Immature natural killer cell (primary cell): ENCODE measurements around the gene EFCAB13. TPM values are rescaled to one million over a fixed set of nuclear protein-coding genes. Genes with fewer than 3 reads are reported as not detected.
"Not testable (repeated sequence)": the region's sequence is repeated elsewhere in the genome, so short reads cannot be mapped to it uniquely, and the experiment has no call there.

ENCODE experiments used
- DNase-seq, 3 donors: peaks; one replicate each; pipeline ENCODE4 v3.0.0; 2022; ENCODE audit warnings: mixed read lengths in 1 of 3
- H3K27ac Mint-ChIP-seq, 6 donors: one replicate each; pipeline ENCODE4 v1.8.0; 2020; ENCODE audit warnings: mixed read lengths in 6 of 6, mild to moderate bottlenecking in 5 of 6, inconsistent platforms in 4 of 6, moderate library complexity in 3 of 6
- H3K27me3 Mint-ChIP-seq, 3 donors: one replicate each; pipeline ENCODE4 v1.8.0; 2020 to 2021; ENCODE audit warnings: low read depth in 3 of 3, mild to moderate bottlenecking in 3 of 3, mixed read lengths in 3 of 3, moderate library complexity in 3 of 3, inconsistent platforms in 1 of 3
- H3K36me3 Mint-ChIP-seq, 3 donors: one replicate each; pipeline ENCODE4 v1.8.0; 2020; ENCODE audit warnings: mixed read lengths in 3 of 3, inconsistent platforms in 2 of 3, mild to moderate bottlenecking in 2 of 3
- H3K4me1 Mint-ChIP-seq, 2 donors: one replicate each; pipeline ENCODE4 v1.8.0; 2020; ENCODE audit warnings: inconsistent platforms in 2 of 2, mild to moderate bottlenecking in 2 of 2, mixed read lengths in 2 of 2, moderate library complexity in 1 of 2
- H3K4me3 Mint-ChIP-seq, 5 donors: one replicate each; pipeline ENCODE4 v1.8.0; 2020; ENCODE audit warnings: mild to moderate bottlenecking in 5 of 5, mixed read lengths in 5 of 5, inconsistent platforms in 3 of 5, moderate library complexity in 3 of 5
- H3K9me3 Mint-ChIP-seq, 6 donors: one replicate each; pipeline ENCODE4 v1.8.0; 2020; ENCODE audit warnings: mild to moderate bottlenecking in 6 of 6, mixed read lengths in 6 of 6, inconsistent platforms in 4 of 6, moderate library complexity in 3 of 6
- polyA plus RNA-seq, 3 donors: library from polyadenylated mRNA; unstranded; fragments of 300-500 nt; fragmentation: Illumina TruSeq; gene quantifications; one replicate each; pipeline ENCODE4 v1.2.3, GENCODE V29; 2021

Gene EFCAB13
- polyA plus RNA-seq, 3 donors from 2014 or later, result 0.97 to 1.0 (median 1.0) TPM

GRCh38 chr17:47325176-47325575 is 1.4 kb downstream of the EFCAB13 start:
- Mint-ChIP-seq H3K27ac (peak overlapping the region in 3 of 6 donors; percentile 47 to 86 (median 50)), H3K9me3 (no peaks in the 10 kb centered on the region), H3K27me3 (peaks cover 6 to 21% (median 18%) of the 10 kb centered on the region in 3 donors), H3K4me1 (peaks cover 18 to 24% of the 10 kb centered on the region in 2 donors), H3K4me3 (peak overlapping the region; percentile 39 to 97 (median 95)), H3K36me3 (peaks cover 0 to 4% (median 0%) of the 10 kb centered on the region in 3 donors)
- no peak for DNase-seq

- H3K27me3 Mint-ChIP-seq, result peaks cover 0 to 9% (median 2%) of the 10 kb centered on the region in 3 donors
- peaks cover under 1% of the 10 kb centered on the region in 2 donors for H3K4me1 Mint-ChIP-seq
- DNase-seq, result no peak
- no peak overlapping the region for H3K4me3 Mint-ChIP-seq
- peaks cover 0 to 22% (median 7%) of the 10 kb centered on the region in 3 donors for H3K36me3 Mint-ChIP-seq
- H3K9me3 Mint-ChIP-seq, result no peaks in the 10 kb centered on the region
- H3K27ac Mint-ChIP-seq, result no peak overlapping the region
Observed at GRCh38 chr17:47330548-47330947, 6.8 kb downstream of the EFCAB13 start.

GRCh38 chr17:47332287-47332686 is 8.5 kb downstream of the EFCAB13 start:
- DNase-seq, result no peak
- H3K36me3 Mint-ChIP-seq, result peaks cover 0 to 22% (median 7%) of the 10 kb centered on the region in 3 donors
- H3K4me3 Mint-ChIP-seq, result no peak overlapping the region
- no peaks in the 10 kb centered on the region for H3K4me1 Mint-ChIP-seq
- peaks cover 0 to 10% (median 2%) of the 10 kb centered on the region in 3 donors for H3K27me3 Mint-ChIP-seq
- no peaks in the 10 kb centered on the region for H3K9me3 Mint-ChIP-seq
- H3K27ac Mint-ChIP-seq, result no peak overlapping the region

GRCh38 chr17:47335101-47335936 is 11.6 kb downstream of the EFCAB13 start:
- Mint-ChIP-seq H3K27me3 (peaks cover 0 to 8% (median 2%) of the 10 kb centered on the region in 3 donors), H3K9me3 (no peaks in the 10 kb centered on the region), H3K27ac (no peak overlapping the region), H3K4me3 (no peak overlapping the region), H3K36me3 (peaks cover 0 to 18% (median 7%) of the 10 kb centered on the region in 3 donors), H3K4me1 (no peaks in the 10 kb centered on the region)
- DNase-seq, result no peak

- peaks cover 2% of the 10 kb centered on the region in 3 donors for H3K27me3 Mint-ChIP-seq
- H3K4me3 Mint-ChIP-seq, result no peak overlapping the region
- H3K4me1 Mint-ChIP-seq, result no peaks in the 10 kb centered on the region
- DNase-seq, result no peak
- no peaks in the 10 kb centered on the region for H3K9me3 Mint-ChIP-seq
- H3K36me3 Mint-ChIP-seq, result peaks cover 4 to 15% (median 9%) of the 10 kb centered on the region in 3 donors
- no peak overlapping the region for H3K27ac Mint-ChIP-seq
Observed at GRCh38 chr17:47338026-47338425, 14.3 kb downstream of the EFCAB13 start.

GRCh38 chr17:47352848-47353247 is 29.1 kb downstream of the EFCAB13 start:
- no peaks in the 10 kb centered on the region for H3K4me1 Mint-ChIP-seq
- no peak overlapping the region for H3K27ac Mint-ChIP-seq
- peaks cover 4 to 14% (median 4%) of the 10 kb centered on the region in 3 donors for H3K27me3 Mint-ChIP-seq
- no peaks in the 10 kb centered on the region for H3K9me3 Mint-ChIP-seq
- DNase-seq, result no peak
- peaks cover 0 to 23% (median 0%) of the 10 kb centered on the region in 3 donors for H3K36me3 Mint-ChIP-seq
- H3K4me3 Mint-ChIP-seq, result no peak overlapping the region

- H3K9me3 Mint-ChIP-seq, result no peaks in the 10 kb centered on the region
- H3K27ac Mint-ChIP-seq, result no peak overlapping the region
- no peaks in the 10 kb centered on the region for H3K4me1 Mint-ChIP-seq
- H3K4me3 Mint-ChIP-seq, result no peak overlapping the region
- peaks cover 0 to 22% (median 0%) of the 10 kb centered on the region in 3 donors for H3K36me3 Mint-ChIP-seq
- peaks cover 0 to 11% (median 4%) of the 10 kb centered on the region in 3 donors for H3K27me3 Mint-ChIP-seq
- DNase-seq, result no peak
Observed at GRCh38 chr17:47358652-47359051, 34.9 kb downstream of the EFCAB13 start.

- Mint-ChIP-seq H3K4me3 (no peak overlapping the region), H3K27me3 (peaks cover 0 to 2% (median 2%) of the 10 kb centered on the region in 3 donors), H3K4me1 (no peaks in the 10 kb centered on the region), H3K36me3 (no peaks in the 10 kb centered on the region), H3K27ac (no peak overlapping the region), H3K9me3 (peaks cover 0 to 2% (median 0%) of the 10 kb centered on the region in 6 donors)
- no peak for DNase-seq
Observed at GRCh38 chr17:47363171-47363570, 39.4 kb downstream of the EFCAB13 start.

GRCh38 chr17:47367257-47367656 is 43.5 kb downstream of the EFCAB13 start:
- no peak for DNase-seq
- H3K36me3 Mint-ChIP-seq, result peaks cover 0 to 3% (median 0%) of the 10 kb centered on the region in 3 donors
- H3K27ac Mint-ChIP-seq, result no peak overlapping the region
- H3K4me3 Mint-ChIP-seq, result no peak overlapping the region
- H3K9me3 Mint-ChIP-seq, result peaks cover 0 to 5% (median 4%) of the 10 kb centered on the region in 6 donors
- no peaks in the 10 kb centered on the region for H3K4me1 Mint-ChIP-seq
- H3K27me3 Mint-ChIP-seq, result peaks cover 2 to 4% (median 2%) of the 10 kb centered on the region in 3 donors

- no peak for DNase-seq
- Mint-ChIP-seq H3K4me3 (no peak overlapping the region), H3K4me1 (no peaks in the 10 kb centered on the region), H3K9me3 (peaks cover 8 to 15% (median 12%) of the 10 kb centered on the region in 6 donors), H3K27ac (no peak overlapping the region), H3K36me3 (peaks cover 6 to 8% (median 6%) of the 10 kb centered on the region in 3 donors), H3K27me3 (peaks cover 2 to 10% (median 5%) of the 10 kb centered on the region in 3 donors)
Observed at GRCh38 chr17:47368262-47368661, 44.5 kb downstream of the EFCAB13 start.

GRCh38 chr17:47370899-47371298 is 47.1 kb downstream of the EFCAB13 start:
- H3K4me1 Mint-ChIP-seq, DNase-seq, H3K4me3 Mint-ChIP-seq, H3K27me3 Mint-ChIP-seq, H3K27ac Mint-ChIP-seq: not testable (repeated sequence)
- H3K36me3 Mint-ChIP-seq, result peaks cover 6 to 10% (median 9%) of the 10 kb centered on the region in 3 donors
- peaks cover 12 to 19% (median 14%) of the 10 kb centered on the region in 6 donors for H3K9me3 Mint-ChIP-seq

- Mint-ChIP-seq H3K27ac (no peak overlapping the region), H3K4me3 (no peak overlapping the region), H3K4me1 (no peaks in the 10 kb centered on the region), H3K9me3 (peaks cover 12 to 19% (median 14%) of the 10 kb centered on the region in 6 donors), H3K36me3 (peaks cover 6 to 10% (median 9%) of the 10 kb centered on the region in 3 donors), H3K27me3 (peaks cover 3 to 9% (median 4%) of the 10 kb centered on the region in 3 donors)
- DNase-seq, result no peak
Observed at GRCh38 chr17:47373002-47373401, 49.2 kb downstream of the EFCAB13 start.

- no peak overlapping the region for H3K27ac Mint-ChIP-seq
- H3K4me3 Mint-ChIP-seq, result no peak overlapping the region
- H3K4me1 Mint-ChIP-seq, result no peaks in the 10 kb centered on the region
- DNase-seq, result no peak
- H3K27me3 Mint-ChIP-seq, result peaks cover 3 to 9% (median 6%) of the 10 kb centered on the region in 3 donors
- peaks cover 12 to 19% (median 14%) of the 10 kb centered on the region in 6 donors for H3K9me3 Mint-ChIP-seq
- peaks cover 6 to 10% (median 9%) of the 10 kb centered on the region in 3 donors for H3K36me3 Mint-ChIP-seq
Observed at GRCh38 chr17:47376247-47376646, 52.5 kb downstream of the EFCAB13 start.

GRCh38 chr17:47388825-47389224 is 65.1 kb downstream of the EFCAB13 start:
- H3K36me3 Mint-ChIP-seq, result peaks cover 11 to 15% (median 13%) of the 10 kb centered on the region in 3 donors
- H3K4me3 Mint-ChIP-seq, result no peak overlapping the region
- peaks cover 0 to 9% (median 0%) of the 10 kb centered on the region in 3 donors for H3K27me3 Mint-ChIP-seq
- peaks cover 7 to 8% of the 10 kb centered on the region in 2 donors for H3K4me1 Mint-ChIP-seq
- peaks cover 0 to 10% (median 4%) of the 10 kb centered on the region in 6 donors for H3K9me3 Mint-ChIP-seq
- H3K27ac Mint-ChIP-seq, result no peak overlapping the region
- peak in 1 of 3 donors; percentile 0 for DNase-seq
